Measurements from ENCODE around the gene THRB.

GRCh38 chr3:24229468-24230221, 265.0 kb downstream of the THRB start:
- TF ChIP-seq SPI1 (IDR thresholded peaks at IDR 0.05; ENCODE audit: low read depth, low read length), result no peak
- no peak for TF ChIP-seq POLR2A (IDR thresholded peaks at IDR 0.05; ENCODE audit: low read depth, low read length)
